ENCODE measurements around the gene PDZD2. TPM values are rescaled to one million over a fixed set of nuclear protein-coding genes. Genes with fewer than 3 reads are reported as not detected.
"Not testable (repeated sequence)": the region's sequence is repeated elsewhere in the genome, so short reads cannot be mapped to it uniquely, and the experiment has no call there.

Gene PDZD2
- total and polyA plus RNA-seq, 11 donors, result 28.3 to 116 (median 80.6) TPM

DNA sequence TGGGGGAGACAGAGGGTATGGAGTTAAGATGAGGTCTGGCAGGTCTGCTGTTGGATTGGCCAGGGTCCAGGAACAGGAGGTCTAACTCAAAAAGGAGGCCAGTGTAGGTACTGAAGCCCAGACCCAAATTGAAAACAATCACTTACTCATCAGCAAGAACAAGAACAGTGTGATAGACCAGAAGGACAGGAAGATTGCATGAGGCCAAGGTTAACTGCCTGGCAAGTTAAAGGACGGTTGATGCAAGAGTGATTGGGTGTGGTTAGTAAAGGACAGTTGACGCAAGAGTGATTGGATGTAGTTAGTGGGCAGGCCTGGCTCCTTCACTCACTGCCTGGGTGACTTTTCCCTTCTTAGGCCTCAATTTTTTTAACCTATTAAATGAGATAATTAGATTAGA lies 132.6 kb downstream of the PDZD2 start:
- no peak overlapping the region for H3K4me3 ChIP-seq
- DNase-seq, result no peak
- ATAC-seq, result peak in 1 of 4 donors; percentile 13
- H3K27me3 ChIP-seq, result no peaks in the 10 kb centered on the region
- peaks cover 3 to 74% (median 32%) of the 10 kb centered on the region in 12 donors for H3K4me1 ChIP-seq
- no peak overlapping the region for H3K27ac ChIP-seq
- no peaks in the 10 kb centered on the region for H3K36me3 ChIP-seq
- intact Hi-C loops (cut with DNase I), result no loop called here
- WGBS, 4 donors, result 61 to 76% (median 72%) methylated on average over 2 of the region's 2 CpGs
- peaks cover 0 to 9% (median 0%) of the 10 kb centered on the region in 12 donors for H3K9me3 ChIP-seq
- TF ChIP-seq POLR2A (IDR thresholded peaks at IDR 0.05), result no peak
- TF ChIP-seq, protein P1, sequence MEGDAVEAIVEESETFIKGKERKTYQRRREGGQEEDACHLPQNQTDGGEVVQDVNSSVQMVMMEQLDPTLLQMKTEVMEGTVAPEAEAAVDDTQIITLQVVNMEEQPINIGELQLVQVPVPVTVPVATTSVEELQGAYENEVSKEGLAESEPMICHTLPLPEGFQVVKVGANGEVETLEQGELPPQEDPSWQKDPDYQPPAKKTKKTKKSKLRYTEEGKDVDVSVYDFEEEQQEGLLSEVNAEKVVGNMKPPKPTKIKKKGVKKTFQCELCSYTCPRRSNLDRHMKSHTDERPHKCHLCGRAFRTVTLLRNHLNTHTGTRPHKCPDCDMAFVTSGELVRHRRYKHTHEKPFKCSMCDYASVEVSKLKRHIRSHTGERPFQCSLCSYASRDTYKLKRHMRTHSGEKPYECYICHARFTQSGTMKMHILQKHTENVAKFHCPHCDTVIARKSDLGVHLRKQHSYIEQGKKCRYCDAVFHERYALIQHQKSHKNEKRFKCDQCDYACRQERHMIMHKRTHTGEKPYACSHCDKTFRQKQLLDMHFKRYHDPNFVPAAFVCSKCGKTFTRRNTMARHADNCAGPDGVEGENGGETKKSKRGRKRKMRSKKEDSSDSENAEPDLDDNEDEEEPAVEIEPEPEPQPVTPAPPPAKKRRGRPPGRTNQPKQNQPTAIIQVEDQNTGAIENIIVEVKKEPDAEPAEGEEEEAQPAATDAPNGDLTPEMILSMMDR (IDR thresholded peaks at IDR 0.05), result no peak

DNA sequence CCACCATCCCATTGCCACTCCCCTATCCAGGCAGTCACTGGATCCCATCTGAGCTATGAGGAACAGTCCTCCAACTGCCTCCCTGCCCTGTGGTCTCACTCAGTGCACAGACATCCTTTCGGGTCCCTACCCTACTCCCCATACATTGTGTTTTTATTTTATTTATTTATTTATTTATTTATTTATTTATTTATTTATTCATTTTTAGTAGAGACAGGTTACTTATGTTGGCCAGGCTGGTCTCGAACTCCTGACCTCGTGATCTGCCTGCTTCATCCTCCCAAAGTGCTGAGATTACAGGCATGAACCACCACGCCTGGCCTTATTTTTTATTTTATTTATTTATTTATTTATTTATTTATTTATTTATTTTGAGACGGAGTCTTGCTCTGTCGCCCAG lies 137.4 kb downstream of the PDZD2 start:
- H3K4me3 ChIP-seq; H3K36me3 ChIP-seq; H3K27me3 ChIP-seq; H3K9me3 ChIP-seq; DNase-seq; ATAC-seq; intact Hi-C loops (cut with DNase I): not testable (repeated sequence)
- Histone ChIP-seq H3K27ac (peak overlapping the region in 9 of 12 donors; percentile 53 to 90 (median 78)), H3K4me1 (peaks cover 0 to 57% (median 27%) of the 10 kb centered on the region in 12 donors)
- 93 to 97% (median 96%) methylated on average over 6 of the region's 6 CpGs for WGBS, 4 donors

DNA sequence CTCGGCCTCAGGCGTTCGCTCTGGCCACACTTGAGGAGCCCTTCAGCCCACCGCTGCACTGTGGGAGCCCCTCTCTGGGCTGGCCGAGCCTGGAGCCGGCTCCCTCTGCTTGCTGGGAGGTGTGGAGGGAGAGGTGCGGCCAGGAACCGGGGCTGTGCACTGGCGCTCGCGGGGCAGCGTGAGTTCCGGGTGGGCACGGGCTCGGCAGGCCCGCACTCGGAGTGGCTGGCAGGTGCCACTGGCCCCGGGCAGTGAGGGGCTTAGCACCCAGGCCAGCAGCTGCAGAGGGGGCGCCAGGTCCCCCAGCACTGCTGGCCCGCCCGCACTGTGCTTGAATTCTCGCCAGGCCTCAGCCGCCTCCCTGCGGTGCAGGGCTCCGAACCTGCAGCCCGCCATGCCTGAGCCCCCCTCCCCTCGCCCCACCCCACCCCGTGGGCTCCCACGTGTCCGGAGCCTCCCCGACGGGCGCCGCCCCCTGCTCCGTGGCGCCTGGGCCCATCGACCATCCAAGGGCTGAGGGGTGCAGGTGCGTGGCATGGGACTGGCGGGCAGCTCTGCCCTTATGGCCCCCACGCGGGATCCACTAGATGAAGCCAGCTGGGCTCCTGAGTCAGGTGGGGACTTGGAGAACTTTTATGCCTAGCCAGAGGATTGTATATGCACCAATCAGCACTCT lies 138.2 kb downstream of the PDZD2 start:
- no peak for TF ChIP-seq POLR2A (IDR thresholded peaks at IDR 0.05)
- TF ChIP-seq, protein P1 (IDR thresholded peaks at IDR 0.05), result no peak
- H3K4me3 ChIP-seq, result no peak overlapping the region
- H3K27me3 ChIP-seq, result no peaks in the 10 kb centered on the region
- peaks cover 0 to 9% (median 0%) of the 10 kb centered on the region in 12 donors for H3K9me3 ChIP-seq
- 92 to 95% (median 94%) methylated on average over 21 to 41 of the region's 41 CpGs for WGBS, 4 donors
- intact Hi-C loops (cut with DNase I), result no loop called here
- peaks cover 0 to 57% (median 26%) of the 10 kb centered on the region in 12 donors for H3K4me1 ChIP-seq
- no peak overlapping the region for H3K27ac ChIP-seq
- no peak for ATAC-seq
- no peaks in the 10 kb centered on the region for H3K36me3 ChIP-seq
- DNase-seq, result no peak

DNA sequence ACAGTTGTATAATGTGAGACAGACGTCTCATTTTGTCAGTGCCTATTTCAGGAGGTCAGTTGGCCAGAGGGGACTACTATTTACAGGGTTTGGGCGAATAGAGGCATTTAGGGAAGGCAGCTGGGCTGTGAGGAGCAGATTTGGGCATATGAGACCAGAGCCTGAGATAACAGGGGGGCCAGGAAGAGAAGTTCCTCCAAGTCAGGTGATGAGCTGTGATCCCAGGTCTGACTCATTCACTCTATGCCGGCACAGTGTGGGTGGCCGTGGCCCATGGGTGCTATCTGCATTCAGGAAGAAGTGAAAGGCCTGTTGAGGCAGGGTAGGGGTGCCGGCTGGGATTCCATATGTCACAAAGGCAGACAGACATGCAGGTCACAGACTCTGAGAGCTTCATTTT lies 142.8 kb downstream of the PDZD2 start:
- no peaks in the 10 kb centered on the region for H3K27me3 ChIP-seq
- no peak for TF ChIP-seq POLR2A (IDR thresholded peaks at IDR 0.05)
- TF ChIP-seq, protein P1 (IDR thresholded peaks at IDR 0.05), result no peak
- no peak overlapping the region for H3K4me3 ChIP-seq
- intact Hi-C loops (cut with DNase I), result no loop called here
- H3K36me3 ChIP-seq, result no peaks in the 10 kb centered on the region
- 52 to 63% (median 57%) methylated on average over 5 of the region's 5 CpGs for WGBS, 4 donors
- H3K27ac ChIP-seq, result peak overlapping the region in 6 of 12 donors; percentile 8 to 57 (median 30)
- no peaks in the 10 kb centered on the region for H3K9me3 ChIP-seq
- DNase-seq (no peak), ATAC-seq (peak; percentile 41 to 60 (median 44))
- H3K4me1 ChIP-seq, result peaks cover 0 to 67% (median 29%) of the 10 kb centered on the region in 12 donors

Measured in heart left ventricle (tissue), 16 donors.